GM21528 (cell line): ENCODE data around the gene CGNL1.

ENCODE experiments used
- ATAC-seq: cut with Tn5 transposase; IDR thresholded peaks from one replicate; pipeline ENCODE4 v1.9.1; 2021; ENCODE audit warnings: mild to moderate bottlenecking, moderate library complexity; ENCODE audit not compliant: unreplicated experiment, low FRiP score

Gene CGNL1

DNA sequence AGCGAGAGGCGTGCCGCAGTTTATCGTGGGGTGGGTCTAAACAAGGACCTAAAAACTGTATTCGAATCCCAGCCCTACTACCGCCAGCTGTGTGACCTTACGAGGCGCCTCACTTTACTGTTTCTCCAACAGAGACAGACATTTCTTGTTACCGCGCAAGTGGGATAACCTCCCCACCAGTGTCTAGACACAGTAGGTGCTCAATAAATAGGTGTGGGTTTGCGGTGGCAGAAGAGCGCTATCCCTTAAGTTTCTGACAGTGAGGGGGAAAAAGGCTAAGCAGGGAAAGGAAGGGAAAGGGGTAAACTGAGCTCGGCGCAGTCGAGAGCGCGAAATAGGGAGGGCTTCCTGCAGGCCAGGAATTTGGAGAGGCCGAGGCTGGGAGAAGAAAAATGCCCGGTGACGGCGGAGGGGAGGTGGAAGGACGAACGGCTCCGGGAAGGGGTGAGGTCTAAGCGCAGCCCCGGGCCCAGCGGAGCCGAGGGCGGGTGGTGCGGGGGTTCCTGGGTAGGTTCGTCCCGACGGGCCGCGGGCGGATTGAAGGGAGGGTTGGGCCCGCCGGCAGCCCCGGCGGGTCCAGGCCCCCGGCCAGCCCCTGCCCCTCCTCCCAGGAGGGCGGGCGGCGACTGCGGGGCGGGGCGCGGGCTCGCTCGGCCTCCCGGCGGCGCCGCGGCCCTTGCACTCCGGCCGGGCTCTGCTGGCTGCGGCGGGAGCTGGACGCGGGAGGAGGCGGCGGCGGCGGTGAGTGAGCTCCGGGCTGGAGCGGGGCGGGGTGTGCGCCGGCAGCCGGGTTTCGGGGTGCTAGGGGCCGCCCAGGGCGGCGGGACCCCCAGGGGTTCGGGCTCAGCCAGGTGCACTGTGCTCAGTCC, at the start of gene CGNL1:
CGNL1 (plus strand) TSS at position 679 of the 869 bp plus-strand sequence. CDS start 61,495 bp downstream, outside the sequence.
- no peak for ATAC-seq

DNA sequence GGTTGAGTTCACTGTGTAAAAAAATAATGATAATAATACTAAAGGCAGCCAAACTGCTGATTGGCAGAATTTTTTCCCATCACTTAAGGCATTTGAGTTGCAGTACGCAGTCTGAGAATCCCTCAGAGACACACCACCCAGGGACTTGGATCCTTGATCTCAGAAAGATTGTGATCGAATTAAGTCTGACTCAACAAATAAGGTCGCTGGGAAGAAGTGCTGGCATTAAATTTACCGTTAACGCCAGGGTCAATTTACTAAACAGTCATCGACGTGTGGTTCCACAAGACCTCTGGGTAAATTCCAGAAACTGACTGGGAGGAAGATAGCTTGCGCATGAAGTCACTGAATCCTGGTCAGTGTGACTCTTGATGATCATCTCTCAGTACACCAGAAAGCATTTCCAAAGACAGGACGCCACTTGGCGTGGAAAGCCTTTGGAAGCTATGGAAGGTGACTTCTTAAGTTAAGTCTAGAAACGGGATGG, 48.3 kb upstream of the CGNL1 start:
- no peak for ATAC-seq

- ATAC-seq = no peak
Observed at GRCh38 chr15:57328479-57328878, 47.8 kb upstream of the CGNL1 start.

DNA sequence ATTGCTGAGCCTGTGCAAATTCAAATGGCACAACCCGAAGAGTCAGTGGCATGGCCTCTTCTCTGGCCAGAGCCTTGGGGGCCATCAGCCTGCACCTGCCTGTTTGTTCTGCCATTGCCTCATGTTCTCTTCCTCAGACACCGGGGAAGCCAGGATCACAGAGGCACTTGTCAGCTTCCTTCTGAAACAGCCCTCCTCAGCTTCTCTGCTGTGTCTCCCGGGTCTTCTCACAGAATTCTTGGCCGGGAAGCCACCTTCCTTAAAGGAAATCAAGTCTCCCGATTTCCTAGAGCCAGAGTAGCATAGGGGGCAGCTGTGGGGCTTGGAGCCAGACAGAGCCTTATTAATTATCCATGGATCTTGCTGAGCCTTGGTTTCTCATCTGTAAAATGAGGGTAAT, 47.4 kb upstream of the CGNL1 start:
- ATAC-seq = no peak

- ATAC-seq = no peak
Observed at GRCh38 chr15:57329582-57330367, 46.5 kb upstream of the CGNL1 start.

GRCh38 chr15:57330619-57331340, 45.5 kb upstream of the CGNL1 start:
- ATAC-seq = no peak

DNA sequence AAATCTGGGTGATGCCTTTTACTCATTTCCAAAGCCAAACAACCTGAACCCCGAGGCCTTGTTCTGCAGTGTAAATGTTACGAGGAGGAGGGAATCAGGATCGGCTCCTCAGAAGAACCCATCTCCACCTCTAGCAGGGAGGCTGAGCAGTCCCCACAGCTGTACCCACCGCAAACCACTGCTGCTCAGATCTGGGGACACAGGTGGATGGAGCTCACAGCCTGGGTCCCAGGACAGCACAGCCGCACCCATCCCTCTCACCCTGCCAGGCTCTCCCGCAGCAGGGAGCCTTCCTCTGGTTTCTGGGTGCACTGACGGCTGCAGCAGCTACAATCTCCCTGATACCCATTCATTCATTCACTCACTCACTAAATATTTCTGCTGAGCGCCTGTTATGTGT, 44.0 kb upstream of the CGNL1 start:
- ATAC-seq = no peak

DNA sequence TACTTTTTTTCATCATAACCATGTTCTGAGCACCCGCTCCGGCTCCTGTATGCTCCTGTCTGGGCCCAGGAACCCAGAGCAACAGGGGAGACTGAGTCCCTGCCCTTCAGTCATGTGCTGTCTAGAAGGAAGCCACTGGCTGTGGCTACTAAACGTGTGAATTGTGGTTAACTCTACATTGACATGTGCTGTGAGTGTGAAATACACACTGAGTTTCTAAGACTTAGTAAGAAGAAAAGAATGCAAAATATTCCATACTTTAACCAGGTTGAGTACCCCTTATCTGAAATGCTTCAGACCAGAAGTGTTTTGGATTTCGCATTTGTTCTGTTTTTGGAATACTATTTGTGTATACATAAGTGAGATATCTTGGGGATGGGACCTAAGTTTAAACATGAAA, 42.8 kb upstream of the CGNL1 start:
- no peak for ATAC-seq

- ATAC-seq = no peak
Observed at GRCh38 chr15:57334257-57334656, 42.0 kb upstream of the CGNL1 start.

GRCh38 chr15:57335293-57335715, 41.0 kb upstream of the CGNL1 start:
- ATAC-seq = no peak

- ATAC-seq = no peak
Observed at GRCh38 chr15:57335719-57336118, 40.6 kb upstream of the CGNL1 start.

DNA sequence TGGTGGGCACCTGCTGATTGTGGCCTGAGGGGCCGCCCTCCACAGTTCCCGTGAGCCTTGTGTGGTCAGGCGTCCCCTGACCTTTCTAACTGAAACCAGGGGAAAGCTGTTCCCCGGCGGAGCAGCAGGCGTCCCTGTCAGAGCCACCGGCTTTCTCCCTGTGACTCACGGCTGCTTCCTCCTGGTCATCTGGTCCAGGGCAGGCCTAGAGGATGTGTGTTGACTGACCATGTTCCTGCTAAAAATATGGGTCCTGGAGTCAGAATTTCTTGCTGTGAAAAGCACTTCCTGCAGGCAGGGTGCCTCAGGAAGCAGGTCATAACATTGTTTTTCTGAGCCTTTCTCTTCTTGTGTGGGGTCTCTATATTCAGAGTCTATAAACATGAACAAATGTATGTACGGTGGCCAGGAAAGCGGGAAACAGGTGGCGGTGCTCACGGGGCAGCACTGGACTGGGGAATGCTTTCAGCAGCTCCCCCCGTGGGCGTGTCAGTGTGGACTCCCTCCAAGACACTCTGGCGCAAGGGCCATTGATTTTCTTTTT, 38.4 kb upstream of the CGNL1 start:
- no peak for ATAC-seq

DNA sequence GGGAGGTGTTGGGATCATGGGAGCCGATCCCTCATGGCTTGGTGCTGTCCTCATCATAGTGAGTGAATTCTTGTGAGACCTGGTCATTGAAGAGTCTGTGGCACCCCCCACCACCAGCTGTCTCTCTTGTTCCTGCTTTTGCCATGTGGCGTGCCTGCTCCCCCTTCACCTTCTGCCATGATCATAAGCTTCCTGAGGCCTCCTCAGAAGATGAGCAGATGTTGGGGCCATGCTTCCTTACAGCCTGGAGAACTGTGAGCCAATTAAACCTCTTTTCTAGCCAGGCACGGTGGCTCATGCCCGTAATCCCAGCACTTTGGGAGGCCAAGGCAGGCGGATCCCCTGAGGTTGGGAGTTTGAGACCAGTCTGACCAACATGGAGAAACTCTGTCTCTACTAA, 37.0 kb upstream of the CGNL1 start:
- ATAC-seq = no peak

GRCh38 chr15:57340682-57341259, 35.5 kb upstream of the CGNL1 start:
- no peak for ATAC-seq

GRCh38 chr15:57343048-57343447, 33.3 kb upstream of the CGNL1 start:
- ATAC-seq = no peak

GRCh38 chr15:57343498-57343897, 32.8 kb upstream of the CGNL1 start:
- ATAC-seq = no peak

- no peak for ATAC-seq
Observed at GRCh38 chr15:57344282-57344681, 32.0 kb upstream of the CGNL1 start.

GRCh38 chr15:57345584-57345983, 30.7 kb upstream of the CGNL1 start:
- ATAC-seq = no peak

- ATAC-seq = no peak
Observed at GRCh38 chr15:57348081-57348480, 28.2 kb upstream of the CGNL1 start.
